Hepatocyte (in vitro differentiated cells): Measurements from ENCODE around the gene IL1R2. TPM values are rescaled to one million over a fixed set of nuclear protein-coding genes. Genes with fewer than 3 reads are reported as not detected.

Source experiments
- DNase-seq: peaks from one replicate; pipeline ENCODE4 v3.0.0-alpha.2; 2016; ENCODE audit warnings: low spot score
- H2AFZ ChIP-seq: fragments of 200-600 bp; sonication (generic); 2 replicates; pipeline ENCODE4 v1.6.0; 2016; ENCODE audit warnings: antibody characterized with exemption, mild to moderate bottlenecking
- H3K27ac ChIP-seq: fragments of 200-600 bp; sonication (generic); 2 replicates; pipeline ENCODE4 v1.5.1; 2016; ENCODE audit warnings: mild to moderate bottlenecking
- H3K27me3 ChIP-seq: fragments of 200-600 bp; sonication (generic); 2 replicates; pipeline ENCODE4 v1.6.1; 2016
- H3K36me3 ChIP-seq: fragments of 200-600 bp; sonication (generic); replicated peaks from 2 replicates; pipeline ENCODE4 v1.5.1; 2016; ENCODE audit warnings: low read depth; ENCODE audit not compliant: insufficient read depth
- H3K4me1 ChIP-seq: fragments of 200-600 bp; sonication (generic); 2 replicates; pipeline ENCODE4 v1.5.1; 2016; ENCODE audit warnings: mild to moderate bottlenecking, moderate library complexity; ENCODE audit not compliant: insufficient read depth
- H3K4me2 ChIP-seq: fragments of 200-600 bp; sonication (generic); 2 replicates; pipeline ENCODE4 v1.6.0; 2016
- H3K4me3 ChIP-seq: fragments of 200-600 bp; sonication (generic); 2 replicates; pipeline ENCODE4 v1.5.1; 2016; ENCODE audit warnings: mild to moderate bottlenecking
- H3K79me2 ChIP-seq: fragments of 200-600 bp; sonication (generic); 2 replicates; pipeline ENCODE4 v1.6.0; 2017; ENCODE audit warnings: mild to moderate bottlenecking
- H3K9me2 ChIP-seq: fragments of 200-600 bp; sonication (generic); replicated peaks from 2 replicates; pipeline ENCODE4 v1.6.0; 2017; ENCODE audit warnings: mild to moderate bottlenecking; ENCODE audit not compliant: insufficient read depth
- H3K9me3 ChIP-seq: fragments of 200-600 bp; sonication (generic); 2 replicates; pipeline ENCODE4 v1.5.1; 2016; ENCODE audit warnings: low read depth, mild to moderate bottlenecking
- H4K20me1 ChIP-seq: fragments of 200-600 bp; sonication (generic); 2 replicates; pipeline ENCODE4 v1.6.0; 2016; ENCODE audit warnings: mild to moderate bottlenecking; ENCODE audit not compliant: insufficient read depth, poor library complexity, severe bottlenecking
- EZH2 ChIP-seq: fragments of 200-600 bp; sonication (generic); IDR thresholded peaks from 2 replicates; pipeline ENCODE4 v1.6.1; 2016; ENCODE audit warnings: antibody characterized with exemption, mild to moderate bottlenecking, borderline replicate concordance
- EZH2phosphoT487 ChIP-seq: fragments of 200-600 bp; sonication (generic); IDR thresholded peaks from one replicate; pipeline ENCODE4 v1.6.1; 2018; ENCODE audit warnings: antibody characterized with exemption, mild to moderate bottlenecking, low read depth, moderate library complexity; ENCODE audit not compliant: unreplicated experiment, severe bottlenecking
- WGBS: methylation state at CpG from one replicate; pipeline ENCODE4 v1.1.6; 2016; ENCODE audit warnings: low lambda C conversion rate; ENCODE audit errors: missing lambda C conversion rate; 5-methylcytosine and 5-hydroxymethylcytosine counted together
- polyA plus RNA-seq: library from polyadenylated mRNA; unstranded; fragments of >200 nt; fragmentation: Nextera tagmentation; extraction: Ambion mirVana; gene quantifications from 2 replicates; pipeline ENCODE4 v1.2.1, GENCODE V29; 2016
- total RNA-seq: library from RNA; depleted of rRNA; stranded (reverse); fragments of >200 nt; gene quantifications from 2 replicates; pipeline ENCODE4 v1.2.3, GENCODE V29; 2014
- TF ChIP-seq, protein P1 (sequence below): fragments of 200-600 bp; sonication (generic); IDR thresholded peaks from 2 replicates; pipeline ENCODE4 v1.5.1; 2016; ENCODE audit warnings: antibody characterized with exemption, mild to moderate bottlenecking; ENCODE audit not compliant: poor library complexity

IL1R2 gene
- total and polyA plus RNA-seq, 2 experiments from 2014 or later: 1.3 to 5.8 TPM

DNA sequence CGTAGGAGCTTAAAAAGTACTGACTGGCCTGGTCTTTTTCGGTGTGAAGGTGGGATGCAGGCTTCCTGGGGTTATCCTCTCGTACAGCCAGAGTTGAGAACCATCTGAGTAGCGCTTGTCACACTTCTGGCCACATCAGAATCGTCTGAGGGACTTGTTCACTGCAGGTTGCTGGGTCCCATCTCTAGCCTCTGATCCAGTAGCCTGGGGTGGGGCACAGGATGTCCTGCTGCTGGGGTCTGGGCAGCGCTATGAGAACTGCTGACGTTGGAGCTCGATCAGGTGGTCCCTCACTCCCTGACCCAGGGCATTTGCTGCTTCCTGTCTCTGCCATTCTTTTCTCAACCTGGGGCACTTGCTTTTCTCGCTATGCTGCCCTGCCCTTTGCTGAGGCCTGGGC, 7.1 kb upstream of the IL1R2 start:
- no peaks in the 10 kb centered on the region for H3K9me3 ChIP-seq
- no peak overlapping the region for H3K27ac ChIP-seq
- no peak overlapping the region for H3K4me2 ChIP-seq
- H3K4me3 ChIP-seq: no peak overlapping the region
- H3K79me2 ChIP-seq: no peaks in the 10 kb centered on the region
- no peaks in the 10 kb centered on the region for H3K9me2 ChIP-seq
- WGBS: 84% methylated on average over 9 of the region's 9 CpGs
- DNase-seq: no peak
- H3K36me3 ChIP-seq: no peaks in the 10 kb centered on the region
- no peaks in the 10 kb centered on the region for H4K20me1 ChIP-seq
- peaks cover 16% of the 10 kb centered on the region for H3K4me1 ChIP-seq
- no peak overlapping the region for H2AFZ ChIP-seq
- no peaks in the 10 kb centered on the region for H3K27me3 ChIP-seq
- TF ChIP-seq, protein P1, sequence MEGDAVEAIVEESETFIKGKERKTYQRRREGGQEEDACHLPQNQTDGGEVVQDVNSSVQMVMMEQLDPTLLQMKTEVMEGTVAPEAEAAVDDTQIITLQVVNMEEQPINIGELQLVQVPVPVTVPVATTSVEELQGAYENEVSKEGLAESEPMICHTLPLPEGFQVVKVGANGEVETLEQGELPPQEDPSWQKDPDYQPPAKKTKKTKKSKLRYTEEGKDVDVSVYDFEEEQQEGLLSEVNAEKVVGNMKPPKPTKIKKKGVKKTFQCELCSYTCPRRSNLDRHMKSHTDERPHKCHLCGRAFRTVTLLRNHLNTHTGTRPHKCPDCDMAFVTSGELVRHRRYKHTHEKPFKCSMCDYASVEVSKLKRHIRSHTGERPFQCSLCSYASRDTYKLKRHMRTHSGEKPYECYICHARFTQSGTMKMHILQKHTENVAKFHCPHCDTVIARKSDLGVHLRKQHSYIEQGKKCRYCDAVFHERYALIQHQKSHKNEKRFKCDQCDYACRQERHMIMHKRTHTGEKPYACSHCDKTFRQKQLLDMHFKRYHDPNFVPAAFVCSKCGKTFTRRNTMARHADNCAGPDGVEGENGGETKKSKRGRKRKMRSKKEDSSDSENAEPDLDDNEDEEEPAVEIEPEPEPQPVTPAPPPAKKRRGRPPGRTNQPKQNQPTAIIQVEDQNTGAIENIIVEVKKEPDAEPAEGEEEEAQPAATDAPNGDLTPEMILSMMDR: no peak
- no peak for TF ChIP-seq EZH2
- no peak for TF ChIP-seq EZH2phosphoT487

DNA sequence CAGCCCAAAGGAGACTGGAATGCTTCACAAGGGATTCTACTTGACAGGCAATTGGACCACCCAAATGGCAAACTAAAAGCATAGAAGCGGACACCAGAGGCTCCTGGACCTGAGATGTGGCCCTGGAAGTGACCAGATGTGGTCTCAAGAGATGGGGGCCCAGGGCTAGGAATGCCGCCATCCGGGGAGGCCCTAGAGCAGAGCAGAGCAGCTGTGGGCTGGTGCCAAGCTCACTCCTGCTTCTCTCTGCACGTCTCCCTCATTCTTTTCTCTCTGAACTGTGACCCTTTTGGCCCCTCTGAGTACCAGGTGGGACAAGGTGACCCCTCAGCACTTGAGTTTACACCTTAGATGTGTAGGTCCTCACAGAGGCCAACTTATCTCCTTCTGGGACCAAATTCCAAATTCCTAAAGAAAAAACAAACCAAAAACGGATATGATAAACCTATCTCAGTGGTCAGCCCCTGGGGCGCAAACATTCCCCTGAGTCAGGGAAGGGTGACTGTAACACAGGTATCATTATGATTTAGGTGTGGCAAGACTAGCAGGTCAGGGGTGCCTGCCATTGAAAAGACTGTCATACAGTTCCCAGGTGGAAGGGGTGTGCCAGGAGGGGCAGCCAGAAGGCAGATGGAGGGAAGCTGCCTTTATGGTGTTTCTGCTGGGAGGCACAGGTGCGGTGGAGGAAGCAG, 6.5 kb upstream of the IL1R2 start:
- Histone ChIP-seq H3K9me3 (no peaks in the 10 kb centered on the region), H3K4me1 (peaks cover 16% of the 10 kb centered on the region), H3K27ac (no peak overlapping the region), H3K79me2 (no peaks in the 10 kb centered on the region), H3K9me2 (no peaks in the 10 kb centered on the region), H3K4me2 (no peak overlapping the region), H3K4me3 (no peak overlapping the region), H3K36me3 (no peaks in the 10 kb centered on the region), H2AFZ (no peak overlapping the region), H4K20me1 (no peaks in the 10 kb centered on the region), H3K27me3 (no peaks in the 10 kb centered on the region)
- DNase-seq: no peak
- WGBS: 76% methylated on average over 7 of the region's 7 CpGs
- no peak for TF ChIP-seq EZH2
- TF ChIP-seq, protein P1: no peak
- no peak for TF ChIP-seq EZH2phosphoT487

DNA sequence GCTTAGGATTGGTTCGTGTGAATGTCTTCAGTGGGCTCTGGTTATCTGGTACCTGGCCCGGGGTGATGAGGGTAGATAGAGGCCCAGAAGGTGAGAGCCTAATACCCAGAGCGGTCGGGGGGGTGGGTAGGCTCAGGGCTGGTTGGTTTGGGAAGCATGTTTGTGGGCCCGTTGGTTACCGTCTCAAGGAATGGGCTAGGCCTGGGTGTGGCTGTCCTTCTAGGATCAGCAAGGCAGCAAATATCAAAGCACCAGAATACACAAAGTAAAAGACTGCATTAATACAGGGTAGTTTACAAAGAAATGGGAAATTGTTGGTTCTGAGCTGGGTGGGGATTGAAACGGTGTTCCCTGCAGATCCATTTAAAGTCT, 6.0 kb upstream of the IL1R2 start:
- H3K27ac ChIP-seq: no peak overlapping the region
- DNase-seq: no peak
- H2AFZ ChIP-seq: no peak overlapping the region
- no peaks in the 10 kb centered on the region for H3K9me2 ChIP-seq
- peaks cover 16% of the 10 kb centered on the region for H3K4me1 ChIP-seq
- no peaks in the 10 kb centered on the region for H3K9me3 ChIP-seq
- H3K79me2 ChIP-seq: no peaks in the 10 kb centered on the region
- no peaks in the 10 kb centered on the region for H3K27me3 ChIP-seq
- H4K20me1 ChIP-seq: no peaks in the 10 kb centered on the region
- H3K4me2 ChIP-seq: no peak overlapping the region
- TF ChIP-seq EZH2 (no peak), EZH2phosphoT487 (no peak)
- TF ChIP-seq, protein P1: no peak
- 78% methylated on average over 7 of the region's 7 CpGs for WGBS
- no peak overlapping the region for H3K4me3 ChIP-seq
- no peaks in the 10 kb centered on the region for H3K36me3 ChIP-seq

DNA sequence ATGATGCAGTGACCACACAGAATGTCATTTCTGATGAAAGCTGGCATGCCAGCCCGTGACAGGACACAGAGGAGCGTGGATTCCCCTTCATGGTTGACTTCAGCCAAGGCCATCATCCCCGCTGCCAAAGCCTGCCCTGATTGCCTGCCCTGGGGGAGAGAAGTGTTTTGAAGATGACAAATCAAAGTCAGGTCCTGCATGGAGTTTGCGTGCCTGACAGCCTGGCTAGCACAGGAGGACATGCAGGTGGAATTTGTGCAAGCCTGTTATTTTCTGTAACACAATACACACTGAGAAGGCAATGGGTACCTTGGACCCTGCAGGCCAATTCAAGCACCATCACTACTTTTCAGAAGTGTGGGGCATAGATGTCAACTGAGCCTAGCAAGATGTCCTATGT, 5.4 kb upstream of the IL1R2 start:
- WGBS: 88% methylated on average over 4 of the region's 4 CpGs
- H3K4me2 ChIP-seq: no peak overlapping the region
- no peak overlapping the region for H2AFZ ChIP-seq
- no peak for DNase-seq
- no peaks in the 10 kb centered on the region for H3K27me3 ChIP-seq
- H3K27ac ChIP-seq: no peak overlapping the region
- no peaks in the 10 kb centered on the region for H3K9me2 ChIP-seq
- H3K79me2 ChIP-seq: no peaks in the 10 kb centered on the region
- H3K4me3 ChIP-seq: no peak overlapping the region
- H3K4me1 ChIP-seq: peaks cover 16% of the 10 kb centered on the region
- H3K9me3 ChIP-seq: no peaks in the 10 kb centered on the region
- no peaks in the 10 kb centered on the region for H4K20me1 ChIP-seq
- no peaks in the 10 kb centered on the region for H3K36me3 ChIP-seq
- no peak for TF ChIP-seq EZH2
- no peak for TF ChIP-seq EZH2phosphoT487
- TF ChIP-seq, protein P1: no peak
